ENCODE results near the gene PDK2.

PDK2 gene

DNA sequence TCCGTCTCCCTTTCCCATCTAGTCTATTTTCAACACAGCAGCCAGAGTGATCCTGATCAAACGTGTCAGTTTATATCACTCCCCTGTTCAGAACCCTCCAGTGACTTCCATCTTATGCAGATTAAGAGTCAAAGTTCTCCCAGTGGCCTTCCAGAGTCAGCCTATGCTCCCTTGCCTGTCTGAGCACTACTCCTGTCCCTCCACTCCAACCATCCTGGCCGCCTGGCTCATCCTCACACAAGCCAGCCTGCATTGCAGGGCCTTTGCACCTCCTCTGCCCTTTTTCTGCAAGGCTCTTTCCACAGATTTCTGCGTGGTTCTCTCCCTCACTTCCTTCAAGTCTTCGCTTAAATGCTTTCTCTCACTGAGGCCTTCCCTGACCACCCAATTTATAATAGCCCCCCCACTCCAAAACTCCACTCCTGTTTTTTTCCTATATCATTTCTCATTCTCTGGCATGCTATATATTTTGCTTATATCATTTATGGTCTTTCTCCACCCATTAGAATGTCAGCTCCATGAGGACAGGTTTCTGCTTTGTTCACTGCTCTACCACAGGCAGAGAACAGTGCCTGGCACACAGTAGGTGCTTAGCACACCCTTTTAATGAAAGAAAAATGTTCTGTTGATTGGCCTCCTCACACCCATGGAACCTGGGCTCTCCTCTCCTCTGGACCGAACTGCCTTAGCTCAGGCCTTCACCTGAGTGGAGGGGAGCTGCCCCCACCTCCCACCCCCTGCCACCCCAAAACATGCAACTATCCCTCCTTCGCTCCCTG, 25.5 kb downstream of the PDK2 start:
- DNase-seq: no peak

DNA sequence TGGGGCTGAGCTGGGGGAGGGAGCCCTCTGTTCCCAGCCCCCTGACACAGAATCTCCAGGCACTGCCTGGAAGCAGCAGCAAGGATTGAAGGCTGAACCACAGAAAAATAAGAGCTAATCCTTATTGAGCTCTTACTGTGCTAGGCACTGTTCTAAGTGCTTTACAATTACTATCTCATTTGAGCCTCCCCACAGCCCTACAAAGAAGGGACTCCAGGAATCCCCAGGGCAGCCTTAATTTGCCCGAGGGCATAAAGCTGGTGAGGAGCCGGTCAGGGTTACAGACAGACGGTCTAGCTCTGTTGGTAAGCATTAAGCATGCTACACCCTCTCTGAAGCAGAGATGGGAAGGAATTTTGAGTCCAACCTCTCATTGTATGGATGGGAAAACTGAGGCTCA, 27.8 kb downstream of the PDK2 start:
- DNase-seq: no peak

DNA sequence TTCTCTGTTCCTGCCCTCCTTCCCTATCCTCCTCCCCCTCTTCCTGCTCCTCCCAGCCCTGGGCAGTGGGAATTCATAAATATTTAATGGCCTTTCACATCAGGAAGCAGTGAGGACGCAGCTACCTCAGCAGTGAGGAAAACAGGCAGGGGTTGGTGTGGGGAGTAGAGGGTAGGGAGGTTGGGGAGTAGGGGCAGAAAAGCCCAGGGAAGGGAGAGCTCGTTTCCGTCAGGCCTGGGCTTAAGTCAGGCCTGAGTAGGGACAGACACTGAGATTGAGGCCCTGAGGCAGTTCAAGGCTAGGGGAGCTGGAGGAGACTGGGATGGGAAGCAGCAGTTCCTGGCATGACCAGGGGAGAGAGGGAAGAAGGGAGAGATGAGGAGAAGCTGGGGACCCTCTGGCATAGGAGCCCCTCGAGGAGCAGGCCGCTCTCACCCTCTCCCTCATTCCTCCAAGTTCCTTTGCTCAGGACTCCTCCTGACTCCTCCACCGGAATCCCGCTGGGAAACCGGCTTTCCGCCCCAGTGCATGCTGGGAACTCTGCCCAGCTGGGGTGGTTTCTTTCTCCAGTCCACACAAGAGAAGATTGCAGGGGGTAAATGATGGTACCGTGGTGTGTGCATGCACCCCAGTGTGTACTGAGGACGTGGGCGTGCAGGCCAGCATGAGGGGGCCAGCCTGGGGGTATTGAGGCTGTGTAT, 28.6 kb downstream of the PDK2 start:
- DNase-seq: no peak

DNA sequence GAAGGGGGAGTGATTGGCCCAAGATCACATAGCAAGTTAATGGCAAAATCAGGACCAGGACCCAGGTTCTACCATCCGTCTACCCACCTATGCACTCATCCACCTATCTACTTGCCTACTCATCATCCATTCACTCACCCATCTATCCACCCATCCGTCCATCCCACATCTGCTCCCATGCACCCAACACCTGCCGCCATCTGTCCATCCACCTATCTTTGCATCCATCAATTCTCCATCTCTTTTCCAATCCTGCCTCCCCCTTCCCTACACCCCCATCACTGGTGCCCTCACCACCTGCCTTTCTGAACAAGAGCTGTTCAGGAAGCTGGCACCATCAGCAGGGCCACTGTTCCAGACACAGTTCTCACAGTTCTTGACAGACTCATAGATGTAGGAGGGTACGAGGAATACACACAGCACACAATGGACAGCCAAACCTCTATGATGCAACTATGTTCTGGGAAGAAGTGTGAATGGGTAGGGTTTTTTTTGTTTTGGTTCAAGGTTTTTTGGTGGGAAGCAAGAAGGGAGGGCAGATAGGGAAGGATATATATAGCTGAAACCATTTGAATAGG, 30.4 kb downstream of the PDK2 start:
- no peak for DNase-seq

DNA sequence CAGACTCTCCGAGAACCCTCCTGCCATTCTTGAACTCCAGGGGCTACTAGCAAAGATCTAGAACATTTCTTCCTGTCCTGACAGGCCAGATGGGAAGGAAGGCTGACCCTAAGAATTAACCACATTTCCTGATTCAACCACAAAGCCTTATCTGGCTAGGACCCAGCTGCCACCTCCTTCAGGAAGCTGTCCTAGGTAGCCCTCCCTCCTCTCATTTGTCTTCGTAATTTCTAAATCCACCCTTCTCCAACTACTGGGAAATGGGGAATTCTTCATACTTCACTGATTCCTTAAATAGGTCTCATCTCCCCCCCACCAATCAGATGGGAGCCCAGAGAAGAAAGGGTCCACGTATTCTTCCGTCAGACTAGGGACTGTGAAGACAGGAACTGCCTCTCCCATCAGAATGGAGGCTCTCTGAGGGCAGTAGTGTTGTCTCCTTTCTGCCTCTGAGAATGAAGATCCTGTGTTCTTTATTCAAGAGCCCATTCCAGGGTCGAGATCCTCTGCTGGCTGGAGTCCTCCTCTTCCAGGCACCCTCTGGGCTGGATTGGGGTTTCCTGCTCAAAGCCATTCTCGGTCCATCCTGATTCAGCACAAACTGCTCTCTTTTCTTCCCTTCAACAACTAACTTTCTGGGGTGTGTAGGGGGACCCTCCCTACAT, 32.7 kb downstream of the PDK2 start:
- DNase-seq: no peak

DNA sequence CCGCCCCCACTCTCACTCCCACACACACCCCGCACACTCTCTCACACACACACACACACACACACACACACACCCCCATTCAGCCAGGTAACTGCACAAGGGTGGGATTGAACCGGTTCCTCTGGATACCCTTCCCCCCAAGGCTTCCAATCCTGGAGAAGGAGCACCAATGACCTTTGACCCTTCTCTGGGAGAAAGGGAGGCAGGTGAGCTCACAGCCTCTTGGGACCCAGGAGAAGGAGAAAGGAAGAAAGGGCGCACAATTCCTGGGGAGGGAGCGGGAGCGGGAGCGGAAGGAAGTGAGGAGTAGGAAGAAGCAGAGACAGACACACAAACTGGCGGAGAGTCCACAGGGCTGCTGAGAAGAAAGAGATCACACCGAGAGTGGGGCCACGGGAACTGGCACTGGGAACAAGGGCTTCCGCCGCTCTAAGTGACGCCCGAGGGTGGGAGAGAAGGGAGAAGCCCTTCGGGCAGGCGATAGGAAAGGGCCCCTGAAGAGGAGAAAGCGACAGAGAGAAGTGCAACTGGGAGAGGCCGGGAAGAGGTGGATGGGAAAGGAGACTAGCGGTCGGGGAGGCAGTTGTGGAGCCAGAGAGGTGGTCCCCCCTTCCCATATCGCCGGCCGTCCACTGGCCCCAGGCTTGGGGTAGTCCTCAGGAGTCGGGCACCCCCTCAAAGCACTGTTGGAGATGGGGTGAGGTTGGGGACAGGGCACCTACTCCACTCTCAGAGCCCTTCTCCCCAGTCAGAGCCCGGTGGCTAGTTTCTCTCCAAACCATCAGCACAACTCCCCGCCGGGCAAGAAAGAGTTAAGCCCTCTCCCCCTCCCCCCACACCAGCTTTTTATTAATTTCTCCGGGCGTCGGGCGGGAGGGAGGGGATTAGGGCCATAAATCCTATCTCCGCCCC, 33.5 kb downstream of the PDK2 start:
- no peak for DNase-seq

DNA sequence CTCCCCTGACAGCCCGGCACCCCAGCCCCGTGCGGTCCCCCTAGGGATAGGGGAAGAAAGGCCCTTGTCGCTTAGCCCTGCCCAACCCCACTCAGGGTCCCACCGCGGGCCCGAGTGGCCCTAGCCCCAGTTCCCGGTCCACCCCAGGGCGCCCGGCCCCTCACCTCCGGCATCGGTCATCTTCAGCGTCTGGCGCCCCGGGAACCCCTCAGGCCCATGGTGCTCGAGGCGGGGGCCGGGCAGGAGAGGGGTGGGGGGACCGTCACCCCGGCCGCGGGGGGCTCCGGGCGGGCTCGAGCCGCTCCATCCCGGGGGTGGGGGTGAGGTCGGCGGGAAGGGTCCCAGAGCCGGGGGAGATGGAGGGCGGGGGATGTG, 34.2 kb downstream of the PDK2 start:
- DNase-seq: no peak

DNA sequence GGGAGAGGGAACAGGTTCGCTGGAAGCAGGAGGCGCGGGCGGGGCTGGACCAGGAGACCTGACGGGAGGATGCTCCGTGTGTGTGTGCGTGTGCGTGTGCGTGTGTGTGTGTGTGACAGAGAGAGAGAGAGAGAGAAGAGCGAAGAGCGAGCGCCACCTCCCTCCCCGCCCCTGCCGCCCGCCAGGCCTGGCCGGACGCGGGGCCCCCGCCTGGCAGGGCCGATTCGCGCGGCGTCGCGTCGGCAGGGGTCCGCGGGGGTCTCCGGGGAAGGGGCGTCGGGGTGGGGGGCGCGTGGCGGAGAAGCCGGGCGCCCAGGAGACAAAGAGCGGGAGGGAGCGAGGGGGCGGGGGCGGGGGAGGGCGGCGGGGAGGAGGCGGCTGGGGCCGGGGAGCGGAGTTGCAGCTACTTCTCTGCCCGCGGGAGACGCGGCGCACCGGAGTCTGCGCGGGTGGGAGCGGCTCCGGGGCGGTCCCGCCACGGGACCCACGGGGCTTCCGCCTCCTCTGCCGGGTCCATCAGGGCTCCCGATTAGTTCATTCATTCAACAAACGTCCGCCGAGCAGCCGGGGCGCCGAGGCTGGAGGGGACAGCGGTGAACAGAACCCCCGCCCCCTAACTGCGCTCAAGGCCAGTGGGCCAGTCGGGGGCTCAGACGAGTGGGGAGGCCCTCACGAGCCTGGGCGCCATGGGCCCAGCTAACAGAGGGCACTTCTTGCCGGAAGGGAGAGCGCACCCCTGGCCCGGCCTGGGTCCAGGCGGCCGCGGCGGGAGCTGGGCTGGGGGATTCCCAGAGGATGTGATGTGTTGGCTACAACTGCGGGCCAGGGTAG, 34.8 kb downstream of the PDK2 start, which contains the start of gene SAMD14:
Gene SAMD14, minus strand, starts transcription at position 433 of the 831 bp plus-strand sequence. CDS start 5,201 bp downstream, outside the sequence.
- DNase-seq: peak; percentile 36

DNA sequence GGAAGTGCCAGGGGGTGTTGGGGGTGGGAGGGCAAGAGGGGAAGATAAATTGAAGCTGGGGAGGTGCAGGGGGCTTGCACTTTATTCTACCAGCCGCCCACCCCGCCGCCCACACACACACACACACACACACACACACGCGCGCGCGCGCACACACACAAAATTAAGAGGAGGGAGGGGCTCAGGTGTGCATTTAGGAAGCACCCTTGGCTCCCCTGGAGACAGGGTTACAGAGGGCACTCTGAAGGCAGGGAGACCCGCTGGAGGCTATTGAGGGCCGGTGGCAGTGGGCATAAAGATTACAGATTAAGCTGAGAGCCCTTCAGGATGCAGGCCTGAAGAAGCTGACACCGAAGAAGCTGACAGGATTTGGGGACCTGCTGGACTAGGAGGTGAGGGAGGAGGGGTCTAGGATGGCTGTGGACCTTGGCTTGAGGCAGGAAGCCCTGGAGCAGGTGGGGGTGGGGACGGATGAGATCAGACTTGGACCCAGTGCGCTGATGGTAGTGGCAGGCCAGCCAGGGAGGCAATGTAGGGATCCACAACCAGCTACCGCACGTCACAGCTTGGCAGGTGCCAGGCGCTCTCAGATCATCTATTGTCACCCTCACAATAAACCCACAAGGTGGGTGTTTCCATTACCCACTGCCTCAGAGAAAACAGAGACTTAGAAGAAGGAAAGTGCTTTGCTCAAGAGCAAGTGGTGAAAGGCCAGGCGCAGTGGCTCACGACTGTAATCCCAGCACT, 35.6 kb downstream of the PDK2 start:
- DNase-seq: no peak

DNA sequence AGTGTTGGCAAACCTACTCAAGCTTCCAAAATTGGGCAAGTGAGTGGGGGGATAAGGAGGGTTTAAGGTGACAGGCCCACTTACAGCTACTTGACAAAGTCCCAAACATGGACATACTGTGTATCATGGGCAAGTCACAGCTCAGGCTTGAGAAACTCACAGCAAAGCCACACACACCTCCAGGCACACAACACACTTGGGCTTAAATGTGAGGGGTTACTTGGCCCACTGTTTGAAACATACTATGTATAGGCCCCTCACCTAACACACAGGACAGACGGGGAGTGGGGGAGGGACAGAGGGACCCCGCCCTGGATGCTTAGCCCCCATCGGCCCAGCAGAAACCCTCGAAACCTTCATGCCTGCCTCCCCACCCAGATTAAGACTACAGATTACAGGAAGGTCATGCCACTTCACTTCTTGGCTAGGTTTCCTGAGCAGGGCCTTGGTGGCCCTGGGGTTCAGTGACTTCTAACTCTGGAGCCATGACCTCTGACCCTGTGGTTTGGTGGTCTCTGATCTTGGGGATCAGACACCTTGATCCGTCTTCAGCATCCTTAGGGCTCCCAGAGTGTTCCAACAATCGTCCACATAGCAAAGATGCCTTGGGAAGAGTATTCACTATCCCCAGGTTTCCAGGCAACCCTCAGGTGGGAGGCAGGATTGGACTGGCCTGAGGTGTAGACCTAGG, 37.1 kb downstream of the PDK2 start:
- DNase-seq: no peak

DNA sequence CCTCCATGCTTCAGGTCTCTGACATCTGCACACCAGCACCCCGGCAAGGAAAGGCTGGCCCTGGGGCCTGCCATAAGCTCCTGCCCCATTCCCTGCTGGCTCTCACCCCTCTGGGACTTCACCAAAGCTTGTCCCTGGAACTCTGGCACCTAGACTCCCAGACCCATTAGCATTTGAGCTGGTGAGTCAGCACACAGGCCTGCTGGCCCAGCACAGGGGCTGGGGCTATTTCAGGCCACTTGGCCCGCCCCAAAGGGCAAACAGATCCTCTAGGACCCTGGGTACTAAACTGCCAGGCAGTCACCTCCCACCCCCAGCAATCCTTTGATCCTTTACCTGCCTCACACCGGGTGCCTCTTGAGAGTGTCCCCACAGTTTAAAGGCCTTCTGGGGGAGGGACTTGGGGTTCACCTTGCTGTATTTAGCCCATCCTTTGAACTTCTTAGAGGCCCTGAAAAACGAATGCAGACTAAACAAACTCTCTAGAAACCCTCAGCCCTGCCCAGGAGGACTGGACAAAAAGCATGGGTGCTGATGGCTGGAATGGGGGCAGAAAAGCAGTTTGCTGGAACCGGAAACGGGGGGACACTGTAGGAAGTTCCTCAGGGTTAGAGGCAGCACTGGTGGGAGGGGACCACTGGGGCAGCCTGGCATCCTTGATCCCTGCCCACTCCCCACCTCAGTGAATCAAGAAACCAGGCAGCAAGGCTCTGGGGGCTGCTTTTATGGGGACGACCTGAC, 38.0 kb downstream of the PDK2 start:
- DNase-seq: no peak

DNA sequence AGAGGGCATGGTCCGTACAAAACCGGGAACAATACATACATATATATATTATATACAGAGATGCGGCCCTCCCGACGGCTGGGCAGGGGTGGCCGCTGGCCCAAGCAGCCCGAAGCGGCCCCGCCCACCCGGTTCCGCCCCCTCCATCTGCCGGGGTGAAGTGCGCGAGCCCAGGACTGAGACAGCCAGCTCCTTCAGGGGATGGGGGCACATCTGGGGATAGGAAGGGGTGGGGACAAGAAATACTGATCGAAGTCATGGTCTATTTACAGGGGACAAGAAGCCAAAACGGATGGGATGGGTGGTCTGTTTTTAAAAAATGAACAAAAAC, 38.6 kb downstream of the PDK2 start:
- no peak for DNase-seq

DNA sequence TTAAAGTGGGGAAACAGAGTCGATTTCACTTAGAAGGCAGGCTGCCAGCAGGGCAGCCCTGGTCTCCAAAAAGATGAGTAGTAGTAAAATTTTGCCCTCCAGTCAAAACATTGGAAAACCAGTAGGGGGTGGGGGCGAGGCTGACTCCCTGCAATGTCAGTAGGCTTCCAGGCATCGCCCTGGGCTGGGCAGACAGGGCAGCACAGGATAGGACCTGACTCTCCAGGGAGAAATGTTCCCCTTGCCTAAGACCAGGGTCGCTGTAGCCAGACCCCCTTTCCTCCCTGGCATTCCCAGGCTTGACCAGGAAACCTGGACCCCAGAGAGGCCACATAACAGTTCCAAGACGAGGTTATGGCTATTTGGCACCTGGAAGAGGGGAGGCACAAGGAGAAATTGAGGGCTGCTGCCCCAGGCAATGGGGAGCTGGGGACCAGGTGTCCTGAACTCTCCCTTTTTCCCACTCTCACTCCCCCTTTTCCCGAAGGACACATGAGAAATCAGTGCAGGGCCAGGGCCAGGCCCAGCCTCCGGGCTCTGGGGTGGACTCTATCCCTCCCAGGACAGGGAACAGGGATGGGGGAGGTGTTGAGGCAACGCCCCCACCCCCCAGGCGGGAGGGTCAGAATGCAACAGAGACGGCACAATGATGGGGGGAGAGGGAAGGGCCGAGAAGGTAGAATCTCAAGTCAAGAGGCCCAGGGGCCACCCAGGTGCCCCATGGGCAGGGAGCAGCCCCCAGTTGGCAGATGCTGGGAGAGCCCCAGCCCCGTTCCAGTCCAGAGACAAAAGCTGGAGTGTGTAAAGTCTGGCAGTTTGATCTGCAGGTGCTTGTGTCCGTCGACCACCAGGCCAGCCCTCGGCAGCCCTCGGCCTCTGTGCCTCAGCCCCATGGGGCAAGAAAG, 39.3 kb downstream of the PDK2 start:
- DNase-seq: no peak

DNA sequence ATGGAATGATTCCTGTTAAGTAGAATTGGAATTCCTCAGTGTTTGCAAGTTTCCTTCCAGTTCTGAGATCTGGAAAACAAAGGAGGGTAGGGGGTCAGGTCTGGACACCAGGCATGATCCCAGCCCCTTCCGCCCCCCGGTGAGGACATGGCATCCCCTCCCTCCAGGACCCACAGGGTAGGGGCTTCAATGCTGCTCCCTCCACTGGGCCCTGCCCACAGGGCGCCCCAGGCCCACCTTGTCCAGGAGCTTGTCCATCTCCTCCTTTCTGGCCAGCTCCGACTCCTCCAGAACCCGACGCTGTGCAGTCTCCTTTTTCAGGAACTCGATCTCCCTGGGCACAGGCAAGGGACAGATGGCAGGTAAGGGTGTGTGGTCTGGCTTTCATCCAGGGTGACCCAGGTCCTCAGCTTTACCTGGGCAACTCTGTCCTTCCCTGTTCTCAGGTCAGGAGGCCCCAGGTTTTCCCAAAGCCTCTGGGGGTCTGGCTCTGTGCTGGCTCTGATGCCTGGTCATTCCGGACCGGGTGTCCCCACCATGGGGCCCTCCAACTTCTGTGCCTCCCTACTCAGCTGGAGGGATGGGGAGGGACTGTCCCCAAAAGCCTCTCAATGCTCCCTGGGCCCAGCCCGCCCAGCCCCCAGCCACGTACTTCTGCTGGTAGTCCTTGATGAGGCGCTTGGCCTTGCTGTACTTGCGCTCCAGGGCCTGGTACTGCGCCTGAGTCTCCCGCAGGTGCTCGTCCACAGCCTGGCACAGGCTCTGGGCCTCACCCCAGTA, 40.4 kb downstream of the PDK2 start:
- DNase-seq: no peak

DNA sequence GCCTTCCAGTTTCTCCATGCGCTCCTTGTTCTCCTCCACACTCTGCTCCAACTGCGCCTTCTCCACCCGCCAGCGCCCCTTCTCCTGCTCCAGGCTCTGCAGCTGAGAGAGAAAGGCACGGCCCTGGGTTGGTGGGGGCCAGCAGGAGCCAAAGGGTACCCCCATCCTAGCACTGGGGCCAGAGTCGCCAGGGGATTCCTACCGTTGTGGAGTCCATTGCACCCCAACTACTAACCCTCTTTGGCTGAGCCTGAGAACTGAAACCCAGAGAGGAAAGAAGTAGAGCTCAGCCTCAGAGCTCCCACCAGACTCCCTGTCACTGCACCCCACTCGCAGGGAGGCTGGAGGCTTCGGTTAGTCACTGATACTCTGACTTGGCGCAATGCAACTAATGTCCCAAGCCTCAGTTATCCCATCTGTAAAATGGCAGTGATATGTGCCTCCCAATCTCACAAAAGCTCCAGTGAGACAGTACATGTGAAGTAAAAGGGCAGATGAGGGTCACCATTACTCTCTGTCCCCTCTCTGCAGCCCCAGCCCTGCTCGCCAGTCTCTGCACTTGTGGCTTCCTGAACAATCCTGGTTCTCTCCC, 41.0 kb downstream of the PDK2 start:
- no peak for DNase-seq

DNA sequence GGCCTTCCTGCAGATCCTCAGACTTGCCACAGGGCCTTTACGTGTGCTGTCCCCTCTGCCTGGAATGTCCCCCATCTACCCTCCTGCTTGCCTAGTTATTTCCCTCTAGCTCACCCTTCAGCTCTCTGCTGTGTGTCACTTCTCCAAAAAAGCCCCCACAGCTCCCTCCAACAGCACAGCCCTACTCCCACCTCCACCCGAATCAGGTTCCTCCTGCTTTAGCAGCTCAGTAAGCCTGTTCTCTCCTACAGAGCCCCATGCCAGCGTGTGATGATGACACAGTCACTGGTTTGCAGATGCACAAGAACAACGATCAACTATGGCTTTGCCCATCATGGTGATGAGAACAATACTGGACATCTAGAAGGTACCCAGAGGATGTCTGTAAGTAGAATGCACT, 41.9 kb downstream of the PDK2 start:
- DNase-seq: no peak

DNA sequence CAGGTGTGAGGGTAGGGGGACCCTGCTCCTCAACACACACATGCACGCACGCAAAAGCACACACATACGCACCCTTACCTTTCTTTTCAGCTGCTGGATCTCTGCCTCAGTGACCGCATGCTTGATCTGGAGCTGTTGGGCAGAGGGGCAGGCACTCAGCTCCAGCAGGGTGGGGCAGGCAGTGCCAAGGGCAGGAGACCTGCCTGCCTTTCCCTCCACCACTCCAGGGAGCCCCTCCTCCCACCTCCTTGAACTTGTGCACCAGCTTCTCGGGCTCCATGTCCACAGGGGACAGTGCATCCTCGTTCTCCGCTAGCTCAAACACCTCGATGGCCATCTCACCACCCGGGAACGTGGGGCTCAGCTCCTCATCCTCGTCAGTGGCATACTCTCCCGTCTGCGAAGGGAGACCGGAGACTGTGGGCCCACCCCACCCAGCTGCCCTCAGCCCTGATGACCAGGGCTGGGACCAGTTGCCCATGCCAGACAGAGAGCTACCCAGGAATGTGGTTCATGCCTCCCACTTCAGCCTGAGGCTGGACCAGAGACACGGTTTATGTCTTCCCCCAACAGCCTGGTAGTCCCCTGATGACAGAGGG, 44.1 kb downstream of the PDK2 start:
- no peak for DNase-seq
